HG03060 (cell line): ENCODE measurements around the gene EDN2.

Experiments
- ATAC-seq: cut with Tn5 transposase; IDR thresholded peaks from one replicate; pipeline ENCODE4 v1.9.1; 2021; ENCODE audit warnings: low read depth, moderate number of reproducible peaks; ENCODE audit not compliant: unreplicated experiment

The EDN2 gene

GRCh38 chr1:41444246-41444645 is 40.2 kb downstream of the EDN2 start:
- ATAC-seq: no peak

GRCh38 chr1:41442697-41443251 is 41.7 kb downstream of the EDN2 start:
- ATAC-seq: no peak

GRCh38 chr1:41440321-41441085 is 44.0 kb downstream of the EDN2 start:
- ATAC-seq: no peak

GRCh38 chr1:41439234-41439633 is 45.2 kb downstream of the EDN2 start:
- no peak for ATAC-seq

- no peak for ATAC-seq
Observed at GRCh38 chr1:41438711-41439110, 45.8 kb downstream of the EDN2 start.

- ATAC-seq: no peak
Observed at GRCh38 chr1:41437011-41437355, 47.5 kb downstream of the EDN2 start.

GRCh38 chr1:41436281-41437010 is 48.0 kb downstream of the EDN2 start:
- ATAC-seq: no peak

GRCh38 chr1:41435570-41436178 is 48.8 kb downstream of the EDN2 start:
- ATAC-seq: no peak

- ATAC-seq: no peak
Observed at GRCh38 chr1:41434748-41435449, 49.6 kb downstream of the EDN2 start.

- no peak for ATAC-seq
Observed at GRCh38 chr1:41434306-41434705, 50.2 kb downstream of the EDN2 start.

GRCh38 chr1:41433501-41433900 is 51.0 kb downstream of the EDN2 start:
- no peak for ATAC-seq

- ATAC-seq: no peak
Observed at GRCh38 chr1:41432481-41433280, 51.8 kb downstream of the EDN2 start.

GRCh38 chr1:41431490-41432350 is 52.8 kb downstream of the EDN2 start:
- no peak for ATAC-seq

GRCh38 chr1:41430582-41430981 is 53.9 kb downstream of the EDN2 start:
- ATAC-seq: no peak

GRCh38 chr1:41430069-41430468 is 54.4 kb downstream of the EDN2 start:
- ATAC-seq: no peak

GRCh38 chr1:41429641-41430035 is 54.8 kb downstream of the EDN2 start:
- ATAC-seq: no peak
